Right renal cortex interstitium (tissue), 3 donors: ENCODE results near the gene LCK. TPM values are rescaled to one million over a fixed set of nuclear protein-coding genes. Genes with fewer than 3 reads are reported as not detected.

Source experiments
- DNase-seq, 3 donors: peaks; one replicate each; pipeline ENCODE4 v3.0.0-alpha.2; 2013; ENCODE audit warnings: low read depth in 3 of 3, low spot score in 2 of 3
- polyA plus RNA-seq, 3 donors: library from polyadenylated mRNA; unstranded; fragments of 120-200 nt; gene quantifications; one replicate each; pipeline ENCODE4 v1.2.1, GENCODE V29; 2013; ENCODE audit not compliant: insufficient read length in 3 of 3

LCK gene
- 1 to 10 TPM; 4.5 to 6.3 (median 5.2) TPM for polyA plus RNA-seq

GRCh38 chr1:32250893-32251716, at the start of gene LCK:
LCK (plus strand) TSS chr1:32251265; CDS start chr1:32274330, 23,065 bp downstream.
- DNase-seq, result no peak

DNA sequence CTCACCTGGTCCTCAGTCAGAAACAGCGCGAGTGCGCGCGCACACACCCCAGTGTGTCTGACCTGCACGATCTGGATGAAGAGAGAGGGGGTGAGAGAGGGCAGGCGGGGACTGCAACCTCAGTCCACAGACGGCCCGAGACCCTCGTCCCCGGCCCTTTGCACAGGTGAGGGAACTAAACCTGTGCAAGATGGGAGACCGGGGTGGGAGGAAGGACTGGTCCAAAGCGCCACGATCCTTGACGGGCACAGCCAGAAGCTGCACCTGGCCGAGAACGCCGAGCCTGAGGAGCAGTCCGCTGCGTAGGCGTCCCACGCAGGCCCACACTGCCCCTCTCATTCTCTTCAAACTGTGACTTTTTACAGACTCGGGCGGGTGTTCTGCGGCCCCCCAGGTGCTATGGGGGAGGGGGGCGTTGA, 46.1 kb upstream of the LCK start:
- DNase-seq, result peak in 1 of 3 donors; percentile 19

GRCh38 chr1:32205401-32206370, 45.4 kb upstream of the LCK start, which contains the start of gene IQCC:
IQCC (plus strand) TSS chr1:32205671; CDS start chr1:32205682, 11 bp downstream.
- DNase-seq, result peak in 2 of 3 donors; percentile 85 to 90

DNA sequence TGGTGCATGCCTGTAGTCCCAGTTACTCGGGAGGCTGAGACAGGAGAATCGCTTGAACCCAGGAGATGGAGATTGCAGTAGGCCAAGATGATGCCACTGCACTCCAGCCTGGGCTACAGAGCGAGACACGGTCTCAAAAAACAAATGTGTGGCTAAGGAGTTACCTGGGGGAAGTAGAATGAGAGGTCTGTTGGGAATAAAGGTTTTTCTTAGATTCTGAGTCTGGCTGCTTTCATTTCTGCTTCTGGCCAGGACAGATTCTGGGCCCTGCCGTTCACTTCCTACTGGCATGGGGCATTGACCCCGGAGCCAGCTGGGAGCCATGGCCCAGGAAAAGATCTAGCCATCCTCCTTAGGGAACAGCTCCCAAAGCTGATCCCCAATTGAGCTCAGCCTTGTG, 42.6 kb upstream of the LCK start:
- DNase-seq, result no peak

- DNase-seq, result no peak
Observed at GRCh38 chr1:32208891-32209328, 42.2 kb upstream of the LCK start, which contains the start of gene DCDC2B. DCDC2B (plus strand) TSS chr1:32209089; CDS start chr1:32209094, 5 bp downstream.

DNA sequence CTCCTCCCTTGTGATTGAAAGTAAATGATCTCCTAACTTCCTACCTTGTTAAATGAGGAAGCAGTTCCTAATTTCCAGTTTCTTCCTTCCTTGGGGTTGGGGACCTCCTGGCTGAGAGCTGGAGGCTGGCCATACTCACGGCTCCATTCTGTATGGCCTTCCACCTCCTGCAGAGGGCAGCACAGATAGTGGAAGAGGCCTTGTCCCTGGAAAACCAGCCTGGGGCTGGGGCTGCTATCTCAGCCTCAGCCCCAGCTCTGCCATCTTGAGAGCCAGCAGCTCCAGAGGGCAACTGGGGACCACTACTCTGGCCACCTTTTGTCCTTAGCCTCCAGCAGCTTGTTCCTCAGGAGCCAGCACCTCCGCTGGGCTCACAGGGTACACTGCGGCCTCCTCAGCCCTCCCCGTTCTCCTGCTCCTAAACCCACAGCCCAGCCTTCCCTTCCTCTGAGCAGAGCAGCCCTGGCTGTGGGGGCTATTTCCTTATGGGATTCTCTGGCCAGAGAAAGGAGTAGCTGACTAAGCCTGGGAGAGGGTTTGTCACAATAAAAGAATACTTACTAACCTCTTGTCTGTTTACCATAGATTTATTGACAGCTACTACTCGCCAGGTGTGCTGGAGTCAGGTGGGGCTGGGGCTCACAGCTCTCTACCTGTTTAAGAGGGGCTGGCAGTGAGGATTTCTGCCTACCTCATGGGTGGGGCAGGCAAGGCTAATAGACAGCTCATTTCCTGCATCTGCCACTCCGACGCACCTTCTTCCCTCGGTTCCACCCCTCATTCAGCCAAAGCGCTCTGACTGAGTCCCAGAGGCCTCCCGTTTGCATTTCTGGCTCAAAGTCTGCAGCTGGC, 35.2 kb upstream of the LCK start:
- DNase-seq, result no peak

- no peak for DNase-seq
Observed at GRCh38 chr1:32216566-32216965, 34.5 kb upstream of the LCK start.

- DNase-seq, result no peak
Observed at GRCh38 chr1:32219022-32219421, 32.0 kb upstream of the LCK start.

DNA sequence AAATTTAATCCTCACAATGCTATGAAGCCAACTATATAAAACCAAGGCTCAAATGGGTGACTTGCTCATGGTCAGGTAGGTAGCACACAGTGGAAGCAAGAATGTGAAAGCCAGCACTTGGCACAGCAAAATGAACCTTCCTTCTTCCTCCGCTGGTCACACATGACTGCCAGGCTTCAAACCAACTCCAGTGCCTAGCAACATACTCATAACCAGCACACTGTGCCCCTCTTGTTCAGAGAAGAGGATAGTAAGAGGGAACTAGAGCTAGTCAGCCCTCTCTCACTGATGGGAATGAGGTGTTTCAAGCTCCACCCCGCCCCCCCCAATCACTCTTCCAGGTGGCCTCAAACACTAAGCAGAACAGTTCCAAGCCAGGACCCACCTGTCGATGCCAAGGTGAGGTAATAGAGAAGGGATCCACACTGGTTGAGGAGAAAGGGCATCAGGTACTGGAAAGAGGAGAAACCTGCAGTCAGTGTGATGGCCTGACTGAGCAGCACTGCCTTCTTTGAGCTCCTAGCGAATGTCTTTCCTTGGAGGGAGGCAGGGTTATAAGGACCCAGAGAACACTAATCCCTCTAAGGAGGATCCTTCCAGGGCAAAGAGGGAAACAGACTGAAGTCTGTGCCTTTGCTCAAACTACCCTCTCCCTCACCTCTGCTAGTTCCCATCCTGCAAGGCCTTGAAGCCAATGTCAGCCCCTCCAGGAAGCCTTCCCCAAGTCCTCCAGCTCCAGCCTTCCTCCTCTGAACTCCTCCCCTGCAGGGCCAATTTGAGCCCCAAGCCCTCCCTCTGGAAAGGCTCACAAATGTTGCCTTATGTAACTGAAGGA, 30.1 kb upstream of the LCK start:
- DNase-seq, result no peak

GRCh38 chr1:32221581-32221979, 29.5 kb upstream of the LCK start:
- no peak for DNase-seq

DNA sequence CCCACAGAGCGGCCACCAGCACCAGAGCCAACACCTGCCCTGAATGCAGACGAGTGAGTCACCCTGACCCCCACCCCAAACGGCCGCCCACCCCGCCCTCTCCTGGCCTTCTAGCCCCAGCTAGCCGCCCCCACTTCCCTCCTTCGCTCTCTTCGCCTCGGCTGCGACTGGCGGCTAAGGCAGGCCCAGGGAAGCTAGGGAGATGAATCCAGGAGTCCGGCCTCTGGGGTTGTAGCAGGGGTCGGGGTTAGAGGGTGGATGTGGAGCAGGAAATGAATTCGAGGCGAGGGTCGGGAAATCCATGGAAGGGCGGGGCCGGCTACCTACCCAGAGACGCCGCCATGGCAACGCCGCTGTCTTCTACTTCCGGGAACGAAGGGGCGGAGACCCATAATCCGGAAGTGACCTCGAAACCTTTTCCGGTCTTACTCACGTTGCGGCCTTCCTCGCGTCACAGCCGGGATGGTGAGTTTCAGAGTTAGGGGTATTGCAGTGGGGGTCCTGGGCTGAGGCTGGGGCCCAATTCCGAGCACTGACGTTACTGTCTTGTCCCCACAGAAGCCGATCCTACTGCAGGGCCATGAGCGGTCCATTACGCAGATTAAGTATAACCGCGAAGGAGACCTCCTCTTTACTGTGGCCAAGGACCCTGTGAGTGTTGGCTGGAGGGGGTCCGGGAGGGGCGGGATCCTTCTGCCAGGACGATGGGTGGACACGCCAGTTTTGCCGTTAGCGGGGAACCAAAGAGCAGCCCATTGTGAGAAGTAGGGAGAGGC, 28.9 kb upstream of the LCK start, which contains the start of the genes EIF3I and TMEM234:
Gene EIF3I, plus strand, starts transcription at position 428 of the 776 bp plus-strand sequence. Its CDS starts 35 bp downstream, at position 463.
Gene TMEM234, minus strand, starts transcription at position 374 of the 776 bp plus-strand sequence. Its CDS starts 31 bp downstream, at position 343.
- DNase-seq, result peak in 1 of 3 donors; percentile 91

- DNase-seq, result no peak
Observed at GRCh38 chr1:32223683-32224082, 27.4 kb upstream of the LCK start.

DNA sequence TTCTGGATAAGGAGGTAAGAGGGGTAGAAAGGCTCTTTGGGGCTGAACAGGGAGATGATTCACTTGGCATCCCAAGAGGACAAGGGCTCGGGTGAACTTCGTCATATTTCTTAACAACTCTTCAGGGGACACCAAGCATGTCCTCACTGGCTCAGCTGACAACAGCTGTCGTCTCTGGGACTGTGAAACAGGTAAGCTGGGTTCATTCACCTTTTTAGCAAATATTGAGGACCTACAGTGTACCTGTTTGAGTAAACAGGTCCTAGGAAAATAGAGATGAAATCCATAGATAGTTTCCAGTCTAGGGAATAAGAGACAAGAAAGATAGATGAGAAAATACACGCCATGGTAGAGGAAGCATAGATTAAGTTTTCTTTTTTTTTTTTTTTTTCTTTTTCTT, 26.8 kb upstream of the LCK start:
- DNase-seq, result no peak

DNA sequence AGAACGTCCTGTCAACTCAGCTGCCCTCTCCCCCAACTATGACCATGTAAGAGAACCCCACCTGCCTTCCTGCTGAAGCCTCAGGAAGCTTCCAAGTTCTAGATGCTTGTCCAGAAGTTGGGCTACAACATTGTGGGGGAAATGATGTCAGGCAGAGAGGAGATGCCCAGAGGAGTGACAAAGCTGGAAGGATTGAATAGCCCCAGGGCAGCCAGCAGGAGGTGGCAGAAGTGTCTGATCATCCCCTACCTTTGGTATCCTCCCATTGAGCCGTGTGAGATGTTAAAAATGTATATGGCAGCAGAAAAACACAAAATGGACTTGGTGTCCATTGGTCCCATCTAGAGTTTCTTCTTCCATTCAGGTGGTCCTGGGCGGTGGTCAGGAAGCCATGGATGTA, 22.3 kb upstream of the LCK start:
- no peak for DNase-seq

DNA sequence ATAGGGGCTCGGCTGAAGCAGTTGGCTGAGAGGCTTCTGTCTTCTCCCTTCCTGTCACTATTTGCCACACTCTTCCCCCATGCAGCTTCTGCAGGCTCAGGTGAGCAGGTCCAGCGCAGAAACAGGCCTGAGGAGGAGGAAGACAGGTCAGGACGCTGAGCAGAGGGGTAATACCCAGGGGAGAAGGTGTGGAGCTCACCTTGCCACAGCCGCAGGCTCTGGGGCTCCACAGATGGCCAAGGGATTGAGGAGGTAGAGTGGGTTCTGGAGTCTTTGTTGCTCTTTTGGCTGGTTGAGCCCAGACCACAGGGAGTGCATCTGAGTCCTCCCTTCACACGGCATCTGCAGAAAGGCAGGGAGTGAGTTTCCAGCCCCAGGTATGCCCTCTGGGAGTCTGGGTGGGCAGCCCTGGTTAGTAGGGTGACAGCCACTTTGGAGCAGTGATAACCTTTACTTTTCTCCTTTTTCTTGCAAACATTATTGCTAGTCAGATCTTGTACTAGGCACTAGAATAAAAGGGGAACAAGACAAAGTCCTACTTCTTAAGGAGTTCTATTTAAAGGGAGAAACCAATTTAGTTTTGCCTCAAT, 19.1 kb upstream of the LCK start:
- no peak for DNase-seq

DNA sequence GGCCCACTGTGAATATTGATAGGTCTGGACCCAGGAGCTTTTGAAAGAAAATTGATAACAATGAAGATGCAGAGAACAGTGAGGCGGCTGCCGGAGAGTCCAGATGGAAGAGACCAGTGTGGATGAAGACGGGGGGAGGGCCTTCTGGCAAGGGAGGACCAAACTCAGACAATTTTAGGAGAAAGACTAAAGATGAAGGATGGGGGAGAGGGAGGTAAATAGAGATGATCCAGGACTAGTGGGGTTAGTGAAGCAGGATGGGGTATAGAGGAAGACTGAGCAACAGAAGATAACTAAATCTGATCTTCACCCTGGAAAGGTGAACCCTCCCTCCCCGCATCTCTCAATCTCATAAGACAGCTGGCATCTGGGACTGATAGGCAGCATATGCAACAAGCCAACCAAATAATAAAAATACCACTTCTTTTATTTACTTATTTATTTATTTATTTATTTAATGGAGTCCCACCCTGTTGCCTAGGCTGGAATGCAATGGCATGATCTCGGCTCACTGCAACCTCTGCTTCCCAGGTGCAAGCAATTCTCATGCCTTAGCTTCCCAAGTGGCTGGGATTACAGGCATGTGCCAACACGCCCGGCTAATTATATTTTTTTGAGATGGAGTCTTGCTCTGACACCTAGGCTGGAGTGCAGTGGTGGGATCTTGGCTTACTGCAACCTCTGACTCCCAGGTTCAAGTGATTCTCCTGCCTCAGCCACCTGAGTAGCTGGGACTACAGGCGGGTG, 18.3 kb upstream of the LCK start:
- DNase-seq, result no peak

DNA sequence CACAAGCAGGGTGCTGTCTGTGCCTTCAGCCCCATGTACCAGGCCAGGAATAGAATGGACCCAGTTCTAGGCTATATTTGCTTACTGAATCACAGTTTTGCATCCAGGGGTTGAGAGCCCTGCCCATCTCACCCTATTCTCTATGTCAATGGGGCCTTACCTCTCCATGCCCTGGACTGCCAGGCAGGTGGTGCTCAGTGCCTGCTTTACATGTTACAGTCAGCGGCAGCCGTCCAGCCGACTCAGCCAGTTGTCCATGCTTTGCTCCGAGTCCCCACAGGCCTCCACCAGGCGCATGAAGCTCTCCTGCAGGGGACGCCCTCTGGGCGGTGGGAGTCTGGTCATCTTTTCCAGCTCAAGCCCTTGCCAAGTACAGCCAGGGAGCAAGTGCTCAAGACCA, 16.3 kb upstream of the LCK start:
- no peak for DNase-seq
